ENCODE measurements around the gene GCSH. TPM values are rescaled to one million over a fixed set of nuclear protein-coding genes. Genes with fewer than 3 reads are reported as not detected.

GCSH gene
- total RNA-seq, 1 donor from 2014 or later = 79.2 TPM

DNA sequence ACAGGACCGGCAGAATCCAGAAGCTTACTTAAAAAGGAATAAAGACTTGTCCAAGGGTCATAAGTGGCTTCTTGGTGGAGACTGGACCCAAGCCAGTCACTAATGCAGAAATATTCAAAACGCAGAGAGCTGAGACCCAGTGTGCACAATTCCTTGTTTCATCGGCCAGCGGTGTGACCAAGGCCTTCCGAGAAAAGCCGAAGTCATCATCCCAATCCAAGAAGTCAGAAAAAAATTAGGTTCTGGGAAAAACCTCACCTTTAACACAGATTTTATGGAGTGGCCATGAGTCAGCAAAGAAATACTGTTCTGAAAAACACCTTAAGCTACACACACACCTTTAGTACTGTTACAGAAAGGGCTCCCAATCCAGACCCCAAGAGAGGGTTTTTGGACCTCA lies 1.0 kb upstream of the GCSH start:
- H3K4me3 Mint-ChIP-seq = no peak overlapping the region
- no peaks in the 10 kb centered on the region for H3K36me3 Mint-ChIP-seq (ENCODE audit: low read depth)
- H3K9me3 Mint-ChIP-seq = peaks cover 3% of the 10 kb centered on the region
- peaks cover 20% of the 10 kb centered on the region for H3K4me1 Mint-ChIP-seq
- no peak for TF ChIP-seq CTCF (conservative IDR thresholded peaks at IDR 0.05)
- no peak for DNase-seq (ENCODE audit: low read depth, low spot score)
- H3K27me3 Mint-ChIP-seq (ENCODE audit: low read depth) = no peaks in the 10 kb centered on the region
- no peak overlapping the region for H3K27ac Mint-ChIP-seq (ENCODE audit: unreplicated experiment)

DNA sequence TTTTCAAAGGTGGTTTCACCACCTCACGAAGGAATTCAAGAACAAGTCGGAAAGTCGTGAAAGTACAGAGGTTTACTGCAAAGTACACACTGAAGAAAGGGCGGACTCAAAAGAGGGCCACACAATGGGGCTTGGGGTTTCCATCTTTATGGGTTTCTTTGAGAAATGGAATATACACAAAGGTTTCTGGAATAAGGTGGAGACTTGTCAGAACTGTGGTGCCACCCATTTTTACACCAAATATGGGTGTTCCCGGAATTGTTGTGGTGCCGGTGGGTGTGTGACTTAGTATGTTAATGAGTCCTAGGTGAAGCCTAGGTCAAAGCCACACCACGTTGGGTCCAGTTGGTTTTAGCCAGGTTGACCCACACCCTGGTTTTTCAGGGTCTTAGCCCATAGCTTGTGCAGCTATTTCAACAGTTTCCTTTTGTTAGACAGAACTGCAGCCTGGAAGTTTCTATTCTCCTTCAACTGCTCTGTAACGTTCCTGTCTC lies 567 bp upstream of the GCSH start:
- Mint-ChIP-seq H3K4me1 (peaks cover 24% of the 10 kb centered on the region), H3K9me3 (peaks cover 3% of the 10 kb centered on the region), H3K27ac (ENCODE audit: unreplicated experiment) (no peak overlapping the region), H3K27me3 (ENCODE audit: low read depth) (no peaks in the 10 kb centered on the region), H3K4me3 (peak overlapping the region; percentile 86), H3K36me3 (ENCODE audit: low read depth) (peaks cover 2% of the 10 kb centered on the region)
- no peak for DNase-seq (ENCODE audit: low read depth, low spot score)
- TF ChIP-seq CTCF (conservative IDR thresholded peaks at IDR 0.05) = no peak

DNA sequence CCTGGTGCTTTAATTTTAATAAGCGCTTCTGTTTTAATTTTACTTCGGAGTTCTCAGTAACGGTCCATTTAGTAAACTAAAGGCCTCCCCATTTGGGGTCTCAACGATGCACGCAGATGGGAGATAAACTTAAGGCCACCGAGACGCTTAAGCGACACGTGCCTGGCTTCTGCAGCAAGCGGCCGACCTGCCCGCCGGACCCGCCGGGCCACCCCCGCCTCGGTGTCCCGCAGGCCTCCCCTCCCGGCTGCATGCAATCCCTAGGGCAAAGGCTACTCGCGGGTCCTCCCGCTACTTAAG lies 592 bp downstream of the GCSH start:
- no peaks in the 10 kb centered on the region for H3K27me3 Mint-ChIP-seq (ENCODE audit: low read depth)
- H3K4me1 Mint-ChIP-seq = peaks cover 24% of the 10 kb centered on the region
- DNase-seq (ENCODE audit: low read depth, low spot score) = no peak
- H3K4me3 Mint-ChIP-seq = peak overlapping the region; percentile 87
- H3K9me3 Mint-ChIP-seq = peaks cover 3% of the 10 kb centered on the region
- no peak for TF ChIP-seq CTCF (conservative IDR thresholded peaks at IDR 0.05)
- H3K36me3 Mint-ChIP-seq (ENCODE audit: low read depth) = peaks cover 2% of the 10 kb centered on the region
- H3K27ac Mint-ChIP-seq (ENCODE audit: unreplicated experiment) = no peak overlapping the region

- H3K9me3 Mint-ChIP-seq = peaks cover 3% of the 10 kb centered on the region
- no peak for TF ChIP-seq CTCF (conservative IDR thresholded peaks at IDR 0.05)
- H3K27ac Mint-ChIP-seq (ENCODE audit: unreplicated experiment) = no peak overlapping the region
- H3K4me1 Mint-ChIP-seq = peaks cover 24% of the 10 kb centered on the region
- no peaks in the 10 kb centered on the region for H3K27me3 Mint-ChIP-seq (ENCODE audit: low read depth)
- peaks cover 2% of the 10 kb centered on the region for H3K36me3 Mint-ChIP-seq (ENCODE audit: low read depth)
- no peak for DNase-seq (ENCODE audit: low read depth, low spot score)
- H3K4me3 Mint-ChIP-seq = peak overlapping the region; percentile 87
These were observed 1.4 kb downstream of the GCSH start for GRCh38 chr16:81094771-81095251.

- no peak for TF ChIP-seq CTCF (conservative IDR thresholded peaks at IDR 0.05)
- Mint-ChIP-seq H3K27me3 (ENCODE audit: low read depth) (no peaks in the 10 kb centered on the region), H3K4me1 (peaks cover 8% of the 10 kb centered on the region), H3K36me3 (ENCODE audit: low read depth) (peaks cover 6% of the 10 kb centered on the region), H3K9me3 (no peaks in the 10 kb centered on the region), H3K4me3 (no peak overlapping the region), H3K27ac (ENCODE audit: unreplicated experiment) (no peak overlapping the region)
- DNase-seq (ENCODE audit: low read depth, low spot score) = no peak
These were observed 7.4 kb downstream of the GCSH start for GRCh38 chr16:81088836-81089235.

DNA sequence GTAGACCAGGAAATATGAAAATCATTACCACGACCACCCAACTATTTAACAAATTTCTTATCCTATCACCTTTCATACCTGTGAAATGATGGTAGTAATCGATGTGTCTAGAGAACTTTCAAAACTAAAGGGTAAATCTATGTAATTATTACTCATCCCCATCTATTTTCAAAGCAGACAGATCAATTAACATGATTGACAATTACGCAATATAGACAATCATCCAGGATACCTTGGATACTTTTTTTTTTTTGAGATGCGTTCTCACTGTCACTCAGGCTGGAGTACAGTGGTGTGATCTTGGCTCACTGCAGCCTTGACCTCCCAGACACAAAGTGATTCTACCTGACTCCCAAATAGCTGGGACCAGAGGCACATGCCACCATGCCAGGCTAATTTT lies 15.2 kb downstream of the GCSH start:
- H3K27ac Mint-ChIP-seq (ENCODE audit: unreplicated experiment) = no peak overlapping the region
- no peaks in the 10 kb centered on the region for H3K27me3 Mint-ChIP-seq (ENCODE audit: low read depth)
- peaks cover 4% of the 10 kb centered on the region for H3K4me1 Mint-ChIP-seq
- H3K4me3 Mint-ChIP-seq = no peak overlapping the region
- no peak for DNase-seq (ENCODE audit: low read depth, low spot score)
- no peaks in the 10 kb centered on the region for H3K36me3 Mint-ChIP-seq (ENCODE audit: low read depth)
- no peak for TF ChIP-seq CTCF (conservative IDR thresholded peaks at IDR 0.05)
- no peaks in the 10 kb centered on the region for H3K9me3 Mint-ChIP-seq

Measured in neural crest cell (in vitro differentiated cells).